Measurements from ENCODE around the gene RANBP2.
"Not testable (repeated sequence)": the region's sequence is repeated elsewhere in the genome, so short reads cannot be mapped to it uniquely, and the experiment has no call there.

RANBP2 gene

GRCh38 chr2:108719149-108720044 lies at the start of gene RANBP2:
Gene RANBP2 (plus strand): TSS chr2:108719482. CDS start chr2:108719607, 125 bp downstream.
- DNase-seq: peak; percentile 88

DNA sequence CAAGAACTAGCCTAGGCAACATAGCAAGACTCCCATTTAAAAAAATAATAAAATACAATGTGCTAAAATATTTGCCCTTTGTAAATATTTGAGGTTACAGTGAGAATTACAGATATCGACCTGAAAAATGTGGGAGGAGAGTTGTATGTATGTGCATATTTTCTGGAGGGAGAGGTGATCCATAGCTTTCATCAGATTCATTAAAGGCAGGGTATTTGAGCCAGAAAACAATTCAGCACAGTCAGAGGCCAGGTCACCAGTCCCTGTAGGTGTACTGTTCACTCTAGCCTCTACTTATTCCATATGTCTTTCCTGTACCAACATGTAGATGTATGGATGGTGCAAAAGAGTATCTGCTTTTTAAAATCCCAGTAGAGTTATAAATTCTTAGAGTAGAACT lies 49.0 kb upstream of the RANBP2 start:
- not testable (repeated sequence) for DNase-seq

DNA sequence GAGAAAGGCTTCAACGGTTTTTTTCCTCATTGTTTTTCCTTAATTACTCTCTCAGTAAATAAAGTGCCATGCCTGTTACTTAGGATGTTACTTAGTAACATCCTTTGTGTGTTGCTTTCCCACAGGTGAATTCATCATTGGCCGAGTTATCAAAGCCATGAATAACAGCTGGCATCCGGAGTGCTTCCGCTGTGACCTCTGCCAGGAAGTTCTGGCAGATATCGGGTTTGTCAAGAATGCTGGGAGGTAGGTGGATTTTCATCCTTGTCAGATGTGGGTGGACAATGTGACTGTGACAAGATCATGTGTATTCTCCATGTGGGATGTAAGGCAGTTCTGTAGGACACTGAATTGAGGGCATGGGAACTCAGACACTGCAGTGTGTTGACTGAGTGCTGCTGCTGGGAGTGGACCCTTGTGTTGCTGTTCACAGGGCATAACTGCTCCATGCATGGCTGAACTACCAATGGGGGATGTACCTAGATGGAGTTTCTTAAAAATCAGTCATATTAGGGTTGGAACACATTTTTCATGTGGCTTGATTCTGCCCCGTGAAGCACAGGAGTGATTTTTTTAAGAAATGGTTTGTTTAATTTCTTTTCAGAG lies 47.0 kb upstream of the RANBP2 start:
- not testable (repeated sequence) for DNase-seq

DNA sequence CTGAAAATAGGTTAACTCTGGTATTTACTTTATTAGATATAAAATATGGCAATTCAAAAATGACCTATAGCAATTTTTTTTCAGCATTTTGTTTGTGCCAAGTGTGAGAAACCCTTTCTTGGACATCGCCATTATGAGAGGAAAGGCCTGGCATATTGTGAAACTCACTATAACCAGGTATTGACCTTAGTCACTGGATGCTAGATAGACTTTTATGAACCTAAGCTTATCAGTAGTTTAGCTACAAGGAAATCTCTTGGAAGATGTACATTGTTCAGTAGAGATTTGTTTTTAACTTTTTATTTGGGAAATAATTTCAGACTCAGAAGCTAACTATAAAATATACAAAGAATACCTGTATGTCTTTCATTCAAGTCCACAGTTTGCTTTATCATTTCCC lies 42.8 kb upstream of the RANBP2 start:
- not testable (repeated sequence) for DNase-seq

GRCh38 chr2:108677239-108677744 lies 42.0 kb upstream of the RANBP2 start:
- DNase-seq: not testable (repeated sequence)

DNA sequence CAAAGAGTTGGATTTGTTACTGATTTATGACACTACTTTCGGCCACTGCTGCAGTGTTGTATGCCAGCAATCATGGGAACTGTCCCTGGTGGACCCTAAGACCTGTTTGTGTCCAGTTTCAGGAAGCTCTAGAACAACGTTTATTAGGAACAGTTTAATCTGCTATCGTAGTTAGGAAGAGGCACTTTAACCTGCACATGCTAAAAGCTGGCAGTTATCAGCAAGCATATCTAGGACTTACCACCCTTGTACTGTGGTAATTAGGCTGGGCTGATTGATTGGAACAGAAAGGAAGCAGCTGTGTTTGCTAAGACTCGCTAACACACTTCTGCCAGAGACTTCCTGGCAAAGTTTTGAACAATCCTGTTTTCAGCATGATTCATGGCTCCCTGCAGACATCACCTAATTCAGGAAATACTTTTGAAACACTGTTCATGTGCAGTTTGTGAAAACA lies 41.1 kb upstream of the RANBP2 start:
- DNase-seq: not testable (repeated sequence)

DNA sequence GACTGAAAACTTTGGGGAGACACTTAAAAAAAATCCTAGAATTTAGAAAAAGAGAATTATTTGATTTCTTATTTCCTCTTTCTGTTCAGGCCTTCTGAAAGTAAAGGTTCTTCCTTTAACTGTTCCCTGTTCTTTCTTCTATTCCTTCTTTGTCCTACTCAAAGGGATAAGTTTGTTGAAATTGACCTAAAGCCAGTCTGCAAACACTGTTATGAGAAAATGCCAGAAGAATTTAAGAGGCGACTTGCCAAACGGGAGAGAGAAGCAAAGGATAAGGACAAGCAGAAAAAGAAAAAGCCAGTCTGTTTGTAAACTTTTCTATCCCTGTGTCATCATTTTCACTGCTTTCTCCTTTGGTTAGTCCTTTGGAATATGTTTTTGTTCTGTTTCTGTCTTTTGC lies 38.5 kb upstream of the RANBP2 start:
- not testable (repeated sequence) for DNase-seq

DNA sequence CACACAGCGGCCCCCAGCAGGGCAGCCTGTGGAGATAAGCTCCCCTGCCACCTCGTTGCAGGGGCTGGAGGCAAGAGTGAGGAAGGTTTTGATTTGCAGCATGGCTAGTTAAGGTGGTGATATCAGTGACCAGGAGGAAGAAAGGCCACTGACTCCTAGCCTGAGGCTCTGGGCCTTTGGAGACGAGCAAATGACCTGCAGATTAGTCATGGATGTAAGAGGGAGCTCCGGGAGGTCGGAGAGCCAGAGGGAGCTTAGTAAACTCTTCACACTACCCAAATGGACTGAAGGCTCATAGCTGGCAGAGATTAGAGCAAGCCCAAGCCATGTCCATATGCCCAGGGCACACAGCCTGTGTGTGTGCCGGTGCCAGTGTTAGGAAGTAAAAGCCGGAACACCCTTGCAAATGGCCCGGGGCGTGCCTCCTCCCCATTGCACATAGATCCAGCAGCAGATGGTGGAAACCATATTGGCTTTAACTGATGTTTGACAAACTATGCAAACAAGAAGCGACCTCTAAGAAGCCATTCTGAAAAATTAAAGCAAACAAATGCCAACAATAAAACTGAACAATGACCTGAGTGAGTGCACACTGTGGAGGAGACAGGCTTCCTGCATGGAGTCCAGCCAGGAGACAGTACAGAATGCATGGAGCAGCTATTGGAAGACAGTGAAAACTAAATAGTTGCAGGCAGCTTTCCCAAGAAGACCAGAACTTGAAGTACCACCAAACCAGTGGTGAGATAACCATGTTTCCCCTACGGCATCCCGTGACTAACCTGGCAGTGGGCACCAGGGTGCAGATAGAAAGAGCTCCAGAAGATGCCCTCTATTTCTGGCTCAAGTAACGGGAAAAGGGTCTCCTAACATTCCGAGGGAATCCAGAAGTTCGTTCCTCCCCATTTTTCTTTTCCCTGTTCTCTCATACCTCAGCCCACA lies 30.2 kb upstream of the RANBP2 start:
- not testable (repeated sequence) for DNase-seq

GRCh38 chr2:108690001-108690400 lies 29.3 kb upstream of the RANBP2 start:
- not testable (repeated sequence) for DNase-seq

DNA sequence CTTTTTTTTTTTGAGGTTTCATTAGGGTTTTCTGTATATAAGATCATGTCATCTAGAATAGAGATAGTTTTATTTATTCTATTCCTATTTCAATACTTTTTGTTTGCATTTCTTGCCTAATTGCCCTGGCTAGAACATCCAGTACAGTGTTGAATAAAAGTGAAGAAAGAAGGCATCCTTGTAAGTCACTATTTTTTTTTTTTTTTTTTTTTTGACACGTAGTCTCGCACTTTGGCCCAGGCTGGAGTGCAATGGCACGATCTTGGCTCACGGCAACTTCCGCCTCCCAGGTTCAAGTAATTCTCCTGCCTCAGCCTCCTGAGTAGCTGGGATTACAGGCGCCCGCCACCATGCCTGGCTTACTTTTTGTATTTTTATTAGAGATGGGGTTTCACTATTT lies 27.8 kb upstream of the RANBP2 start:
- no peak for DNase-seq

- DNase-seq: no peak
Observed at GRCh38 chr2:108701208-108701607, 18.1 kb upstream of the RANBP2 start.

DNA sequence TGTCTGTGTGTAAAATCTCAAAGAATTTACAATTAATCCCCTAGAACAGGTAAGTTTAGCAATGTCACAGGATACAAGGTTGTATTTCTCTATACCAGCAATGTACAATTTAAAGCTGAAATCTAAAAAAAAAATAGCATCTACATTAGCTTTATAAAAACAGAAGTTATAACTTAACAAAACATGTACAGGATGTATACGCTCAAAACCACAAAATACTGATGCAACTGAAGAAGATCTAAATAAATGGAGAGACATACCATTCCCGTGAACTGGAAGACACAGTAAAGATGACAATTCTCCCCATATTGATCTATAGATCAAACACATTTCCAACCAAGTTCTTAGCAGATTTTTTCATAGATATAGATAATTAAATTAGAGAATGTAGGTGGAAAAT lies 17.5 kb upstream of the RANBP2 start:
- no peak for DNase-seq

- DNase-seq: no peak
Observed at GRCh38 chr2:108704871-108705270, 14.4 kb upstream of the RANBP2 start.

GRCh38 chr2:108707300-108707699 lies 12.0 kb upstream of the RANBP2 start:
- DNase-seq: no peak

- DNase-seq: not testable (repeated sequence)
Observed at GRCh38 chr2:108716971-108717370, 2.3 kb upstream of the RANBP2 start.

- not testable (repeated sequence) for DNase-seq
Observed at GRCh38 chr2:108726048-108726447, 6.8 kb downstream of the RANBP2 start.

- not testable (repeated sequence) for DNase-seq
Observed at GRCh38 chr2:108734656-108735055, 15.4 kb downstream of the RANBP2 start.

GRCh38 chr2:108757973-108758372 lies 38.7 kb downstream of the RANBP2 start:
- DNase-seq: not testable (repeated sequence)

GRCh38 chr2:108762618-108763017 lies 43.3 kb downstream of the RANBP2 start:
- not testable (repeated sequence) for DNase-seq

- not testable (repeated sequence) for DNase-seq
Observed at GRCh38 chr2:108766671-108767070, 47.4 kb downstream of the RANBP2 start.

- DNase-seq: not testable (repeated sequence)
Observed at GRCh38 chr2:108767859-108768258, 48.6 kb downstream of the RANBP2 start.

DNA sequence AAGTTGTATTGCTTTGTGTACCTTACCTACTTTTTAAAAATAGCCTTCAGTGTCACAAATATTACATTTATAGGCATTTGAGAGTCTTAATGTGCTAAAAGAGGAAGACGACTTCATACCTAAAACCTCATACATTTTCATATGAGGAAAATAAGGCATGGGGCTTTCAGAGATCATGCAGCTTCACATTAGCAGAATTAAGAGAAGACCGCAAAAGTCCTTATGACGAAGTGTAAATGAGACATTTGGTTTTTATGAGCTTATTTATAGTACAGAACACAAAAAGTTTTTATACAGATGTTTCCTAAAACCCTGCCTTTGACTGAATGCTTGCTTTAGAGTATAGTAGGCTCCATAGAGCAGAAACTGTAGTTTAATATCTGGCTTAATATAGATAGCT lies 57.2 kb downstream of the RANBP2 start:
- DNase-seq: no peak

GRCh38 chr2:108778857-108779256 lies 59.6 kb downstream of the RANBP2 start:
- no peak for DNase-seq

Data from NK-92 treated with Interleukin-12 subunit alpha and Interleukin-12 subunit beta, amount 100 ng/mL, for 24 hours (cell line).